DMS53 (cell line): ENCODE data around the gene PCSK6.

Experiments used
- DNase-seq: peaks from one replicate; lab custom pipeline; 2025; lab: John Stamatoyannopoulos, UW

PCSK6 gene

DNA sequence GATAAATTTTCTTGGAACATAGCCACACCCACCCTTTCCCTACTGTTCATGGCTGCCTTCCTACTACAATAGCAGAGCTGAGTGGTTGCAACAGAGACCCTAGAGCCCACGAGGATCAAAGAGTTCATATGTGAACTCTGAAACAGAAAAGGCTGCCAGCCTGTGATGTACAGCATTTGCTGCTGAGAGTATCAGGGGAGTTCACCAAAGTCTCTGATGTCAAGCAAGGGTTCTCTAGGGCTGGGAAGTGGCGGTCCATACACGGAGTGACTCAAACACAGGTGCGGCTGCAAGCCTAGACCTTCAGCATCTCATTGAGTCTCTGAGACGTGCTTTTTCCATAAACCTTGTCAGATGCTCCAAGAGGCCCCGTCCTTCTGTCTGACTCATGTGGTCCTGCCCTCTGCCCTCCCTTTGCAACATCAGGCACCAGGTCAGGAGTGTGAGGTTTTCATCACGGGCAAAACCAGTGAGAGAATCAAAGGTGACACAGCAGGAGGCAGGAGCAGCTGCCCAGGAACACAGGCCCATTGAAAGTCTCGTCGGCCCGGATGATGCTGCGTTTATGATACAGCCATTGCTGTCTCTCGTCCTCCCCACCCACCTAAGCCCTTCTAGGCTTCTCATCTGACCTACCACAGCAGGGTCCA is 42.9 kb downstream of the PCSK6 start:
- DNase-seq = no peak

DNA sequence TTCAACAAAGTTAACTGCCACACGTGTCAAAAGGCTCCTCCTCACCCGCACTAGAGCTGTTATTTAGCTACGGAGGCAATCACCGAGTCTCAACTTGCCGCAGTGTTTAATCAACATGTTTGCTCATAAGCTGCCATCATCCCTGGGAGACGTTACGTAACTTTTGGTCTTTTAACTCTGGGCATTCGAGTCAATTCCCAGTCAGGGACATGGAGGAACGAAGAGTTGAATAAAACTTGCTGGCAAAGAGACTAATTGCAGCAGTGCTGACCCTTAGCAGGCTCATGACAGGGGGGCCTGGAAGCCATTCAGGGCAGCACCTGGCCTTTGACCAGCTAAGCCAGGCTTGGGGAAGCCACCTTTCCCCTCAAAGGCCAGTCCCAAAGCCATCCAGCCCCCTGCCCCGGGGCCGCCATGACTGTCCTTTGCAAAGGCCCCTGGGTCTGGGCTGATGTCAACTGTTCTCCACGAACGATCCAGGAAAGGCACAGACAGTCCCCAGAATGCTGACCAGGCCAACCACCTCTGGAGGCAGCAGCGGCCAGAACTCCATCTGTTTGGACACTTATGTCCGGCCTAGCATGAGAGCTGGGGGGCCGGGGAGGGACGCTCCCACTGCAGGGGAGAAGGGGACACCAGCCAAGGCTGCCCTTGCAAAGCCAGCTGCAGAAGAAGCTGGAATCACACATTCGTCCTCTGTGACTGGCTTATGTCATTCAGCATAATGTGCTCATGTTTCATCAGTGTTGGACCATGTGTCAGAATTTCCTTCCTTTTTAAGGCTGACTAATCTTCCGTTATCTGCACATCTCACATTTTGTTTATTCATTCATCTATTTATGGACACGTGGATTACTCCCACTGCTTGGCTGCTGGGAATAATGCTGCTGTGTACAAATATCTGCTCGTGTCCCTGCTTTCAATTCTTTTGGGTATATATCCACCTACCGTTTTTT is 43.7 kb downstream of the PCSK6 start:
- DNase-seq = no peak

DNA sequence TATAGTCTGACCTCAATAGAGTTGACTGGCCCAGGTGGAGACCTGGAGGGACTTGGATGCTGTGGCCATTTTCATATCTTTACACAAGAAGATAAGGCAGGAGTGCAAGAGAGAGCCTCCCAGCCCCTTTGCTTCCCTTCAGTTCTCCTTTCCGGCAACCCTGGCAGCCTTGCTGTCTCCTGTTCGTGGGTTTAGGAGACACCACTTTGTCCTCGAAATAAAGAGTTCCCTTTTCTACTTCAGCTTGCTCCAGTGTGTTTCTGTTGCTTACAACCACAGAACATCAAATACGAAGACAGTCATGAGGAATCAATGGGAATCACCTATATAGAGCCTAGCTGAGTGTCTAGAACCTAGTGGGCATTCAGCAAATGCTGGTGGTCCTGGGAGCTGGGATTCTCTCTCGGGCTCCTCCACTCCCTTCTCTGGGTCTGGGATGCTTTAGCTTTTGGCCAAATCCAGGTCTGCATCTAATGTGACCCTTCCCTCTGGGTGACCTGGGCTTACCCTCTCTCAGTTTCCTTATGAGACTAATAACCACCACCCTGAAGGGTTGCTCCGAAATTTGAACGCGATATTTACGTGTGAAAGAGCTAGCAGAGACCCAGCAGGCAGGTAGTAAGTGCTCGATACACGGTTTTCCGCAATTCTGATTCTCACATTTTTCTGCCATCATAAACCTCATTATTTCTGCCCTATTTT is 44.5 kb downstream of the PCSK6 start:
- DNase-seq = no peak

DNA sequence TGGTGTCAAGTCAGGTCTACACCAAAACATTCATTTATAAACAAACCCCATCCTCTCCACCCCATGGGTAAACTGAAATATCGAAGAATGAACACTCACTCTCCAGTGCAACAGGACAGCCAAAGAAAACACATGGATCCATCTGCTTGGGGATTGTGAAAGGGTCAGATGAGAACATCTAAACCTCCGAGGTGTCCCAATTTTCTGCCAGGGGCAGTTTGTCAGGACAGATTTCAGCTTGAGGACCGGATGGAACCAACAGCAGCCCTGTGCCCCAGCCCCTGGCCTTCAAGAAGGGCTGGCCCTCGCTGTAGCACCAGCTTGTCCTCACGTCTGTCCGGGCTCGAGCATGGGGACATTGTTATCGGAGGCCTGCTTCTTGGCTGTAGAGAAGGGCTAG is 45.5 kb downstream of the PCSK6 start:
- no peak for DNase-seq

DNA sequence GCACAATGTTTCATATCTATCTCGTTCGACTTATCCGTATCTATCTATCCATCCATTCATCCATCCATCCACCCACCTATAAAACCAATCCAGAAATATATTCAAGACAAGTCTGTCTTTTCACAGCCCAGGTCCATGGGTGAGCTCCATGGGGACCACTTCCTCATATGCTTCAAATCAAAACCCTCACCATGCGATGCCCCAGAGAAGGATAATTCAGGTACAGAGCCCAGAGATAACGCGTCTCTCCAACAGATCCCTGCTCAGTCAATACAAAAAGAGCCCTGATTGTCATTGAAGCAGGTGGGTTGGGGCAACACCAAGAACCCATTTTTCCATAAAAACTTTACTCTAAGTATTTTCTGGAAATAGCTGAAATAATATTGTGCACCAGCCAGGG is 47.2 kb downstream of the PCSK6 start:
- DNase-seq = no peak

DNA sequence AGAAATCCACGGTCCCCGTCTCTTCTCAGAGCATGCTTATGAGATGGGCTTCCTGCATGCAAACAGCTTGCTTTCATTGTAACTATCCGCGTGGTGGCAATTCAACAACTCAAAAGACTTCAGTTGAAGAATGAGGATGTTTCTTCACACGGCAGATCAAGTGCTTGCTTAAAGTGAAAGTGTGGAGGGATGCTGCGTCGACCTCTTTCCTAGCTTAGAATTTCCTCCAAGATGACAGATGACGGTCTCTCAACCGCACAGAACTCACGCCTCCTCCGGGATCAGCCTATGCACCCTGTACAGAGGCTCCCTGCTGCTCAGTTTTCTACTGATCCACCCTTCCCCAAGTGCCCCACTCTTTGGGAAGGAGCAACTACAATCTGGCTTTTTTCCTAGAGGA is 47.8 kb downstream of the PCSK6 start:
- DNase-seq = no peak

DNA sequence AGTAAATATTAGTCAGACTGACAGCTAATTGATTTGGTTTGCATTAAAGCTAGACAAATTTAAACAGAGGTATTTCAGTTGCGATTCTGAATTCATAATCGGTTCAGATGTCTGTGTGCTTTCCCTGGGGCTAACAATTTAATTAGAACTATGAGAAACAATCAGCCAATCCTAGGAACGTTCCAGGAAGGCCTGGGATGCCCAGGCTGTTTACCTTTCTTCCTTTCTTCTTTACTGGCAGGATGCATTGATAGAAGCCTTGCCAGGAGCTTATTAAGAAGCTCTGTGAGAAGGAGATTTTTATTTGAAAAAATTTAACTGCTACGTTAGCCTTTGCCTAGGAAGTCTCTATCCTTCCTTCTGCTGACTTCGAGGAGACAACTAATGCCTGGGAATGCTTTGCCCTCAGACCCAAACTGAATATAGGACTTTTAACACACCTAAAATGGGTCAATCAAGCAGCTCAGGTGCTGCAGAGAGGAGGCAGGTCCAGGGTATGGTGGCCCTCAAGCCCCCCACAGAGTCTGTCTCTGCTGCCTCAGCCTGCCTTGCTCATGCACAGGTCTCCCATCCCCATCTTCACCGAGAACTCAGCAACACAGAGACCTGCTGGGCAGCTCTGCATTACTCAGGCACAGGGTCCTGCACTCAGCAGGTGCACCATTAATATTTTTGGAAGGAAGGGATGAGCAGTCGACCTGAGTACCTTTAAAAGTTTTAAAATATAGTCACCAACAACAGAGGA is 48.5 kb downstream of the PCSK6 start:
- no peak for DNase-seq

DNA sequence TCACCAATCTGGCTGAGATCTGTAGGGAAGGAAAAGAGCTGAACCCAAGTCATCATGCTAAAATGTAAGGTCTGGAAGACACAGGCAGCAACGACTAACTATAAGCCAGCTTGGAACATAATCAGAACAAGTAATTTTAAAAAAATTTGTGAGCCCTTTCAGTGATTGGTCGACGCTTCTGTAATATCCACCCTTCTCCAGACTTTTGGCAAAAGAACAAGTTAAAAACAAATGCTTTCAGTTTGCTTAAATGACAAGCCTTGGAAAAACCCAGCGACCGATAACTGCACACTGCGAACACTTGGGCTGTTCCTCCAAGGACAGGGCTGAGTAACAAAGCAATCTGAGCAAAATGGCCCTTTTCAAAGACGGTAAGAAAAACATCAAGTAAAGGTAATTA is 49.6 kb downstream of the PCSK6 start:
- DNase-seq = no peak

DNA sequence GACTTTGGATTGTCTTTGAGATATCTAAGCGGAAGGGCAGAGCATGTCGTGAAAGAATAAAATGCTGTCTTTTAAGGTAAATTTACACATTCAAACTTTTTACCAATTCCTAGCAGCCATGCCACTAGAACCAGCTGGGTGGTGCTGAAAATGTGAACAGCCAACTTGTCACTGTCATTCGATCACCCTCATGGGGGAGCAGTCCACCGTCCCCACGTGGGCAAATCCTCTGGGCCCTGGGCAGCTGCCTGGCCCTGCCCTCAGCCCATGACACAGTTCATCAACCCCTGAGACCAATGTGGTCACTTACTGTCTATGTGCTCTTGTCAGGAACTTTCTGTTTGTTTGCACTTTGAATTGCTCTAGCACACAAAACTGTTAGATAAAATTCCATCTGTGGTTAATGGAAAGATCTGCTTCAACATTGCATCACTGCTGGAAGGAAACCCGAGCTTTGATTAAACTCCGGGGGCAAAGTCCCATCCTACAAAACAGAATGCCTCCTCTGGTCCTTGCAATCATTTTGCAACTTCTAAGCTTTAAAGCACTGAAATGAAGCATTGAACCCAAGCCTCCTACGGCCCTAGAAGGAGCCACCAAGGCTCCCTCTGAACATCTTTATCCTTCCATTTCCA is 50.1 kb downstream of the PCSK6 start:
- DNase-seq = no peak

DNA sequence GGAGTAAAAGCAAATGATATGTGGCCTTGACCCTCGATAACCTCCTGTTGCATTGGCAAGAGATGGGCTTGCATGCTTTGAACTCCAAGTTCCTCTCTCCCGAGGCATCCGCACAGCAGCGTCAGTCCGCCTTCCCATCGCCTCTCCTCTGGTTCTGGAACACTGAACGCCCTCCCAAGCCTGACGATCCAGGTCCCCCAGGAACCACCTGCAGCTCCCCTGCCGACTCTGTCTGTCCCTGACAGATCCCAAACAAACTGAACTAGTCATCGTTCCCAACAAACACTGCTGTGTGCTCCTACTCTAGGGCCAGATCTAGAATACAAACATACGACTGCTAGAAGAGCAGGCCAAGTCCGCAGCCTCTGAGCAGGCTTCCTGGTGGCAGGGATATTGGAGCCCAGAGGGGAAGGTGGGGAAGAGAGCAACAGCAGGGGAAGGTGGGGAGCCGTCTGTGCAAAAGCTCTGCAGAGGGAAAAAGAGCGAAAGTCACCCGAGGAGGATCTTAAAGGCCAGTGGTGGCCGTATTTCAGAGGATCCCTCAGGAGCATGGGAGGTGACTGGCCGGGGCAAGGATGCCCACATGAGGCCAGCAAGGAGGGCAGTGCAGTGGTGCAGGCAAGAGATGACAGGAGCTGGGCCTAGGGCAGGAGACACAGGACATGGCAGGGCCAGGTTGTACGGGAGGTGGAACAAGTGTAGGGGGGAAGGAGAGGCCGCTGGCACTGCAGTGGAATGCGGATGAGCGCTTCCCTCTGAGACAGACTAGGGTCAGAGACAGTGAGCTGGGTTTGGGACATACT is 50.8 kb downstream of the PCSK6 start:
- DNase-seq = no peak

DNA sequence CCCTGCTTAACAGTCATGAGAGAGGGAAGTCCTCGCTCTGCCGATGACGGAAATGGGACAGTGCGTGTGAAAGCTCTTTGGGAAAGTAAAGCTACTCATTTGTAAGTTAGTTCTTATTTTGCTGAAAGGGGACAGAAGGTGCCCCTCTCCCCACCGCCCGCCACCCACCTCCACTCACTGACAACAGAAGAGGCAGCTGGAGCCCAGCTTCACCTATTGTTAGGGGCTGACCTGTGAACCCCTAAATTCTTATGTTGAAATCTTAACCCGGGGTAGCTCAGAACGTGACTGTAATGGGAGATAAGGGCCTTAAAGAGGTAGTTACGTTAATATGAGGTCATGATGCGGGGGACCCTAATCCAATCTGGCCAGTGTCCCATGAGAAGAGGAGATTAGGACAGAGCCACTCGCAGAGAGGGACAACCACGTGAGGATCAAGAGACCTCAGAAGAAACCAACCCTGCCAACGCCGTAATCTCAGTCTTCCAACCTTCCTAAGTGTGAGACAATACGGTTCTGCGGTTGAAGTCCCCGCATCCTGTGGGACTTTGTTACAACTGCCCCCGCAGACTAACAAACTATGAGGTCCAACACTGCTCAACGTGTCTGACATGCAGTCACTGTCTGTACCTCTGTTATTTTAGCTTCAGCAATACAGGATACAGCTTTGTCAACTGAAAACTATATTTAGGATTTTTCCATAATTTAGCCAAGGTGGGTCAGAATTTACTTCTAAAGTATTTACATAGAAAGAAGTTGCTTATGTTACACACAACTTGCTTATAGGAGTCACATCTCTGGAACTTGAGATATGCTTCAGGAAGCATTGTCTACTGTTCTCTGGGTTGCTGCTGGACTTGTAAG is 51.7 kb downstream of the PCSK6 start:
- DNase-seq = no peak

DNA sequence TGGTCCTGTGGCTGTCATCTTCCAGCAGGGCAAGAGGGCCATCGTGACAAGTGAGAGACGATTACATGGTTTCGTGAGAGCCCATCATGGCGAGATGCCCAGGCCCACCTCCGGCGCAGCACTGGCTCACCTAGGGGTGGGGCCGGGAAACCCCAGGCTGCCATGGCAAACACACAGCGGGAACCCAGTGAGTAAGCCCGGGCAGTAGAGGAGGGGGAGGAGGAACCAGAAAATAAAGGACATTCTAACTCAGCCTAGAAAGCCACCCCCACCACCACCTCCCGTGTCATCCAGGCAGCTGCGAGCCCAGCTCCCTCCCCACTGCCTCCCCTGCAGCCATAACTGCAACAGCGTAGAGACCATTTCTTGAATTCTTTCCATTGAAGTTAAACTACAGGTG is 52.3 kb downstream of the PCSK6 start:
- no peak for DNase-seq

DNA sequence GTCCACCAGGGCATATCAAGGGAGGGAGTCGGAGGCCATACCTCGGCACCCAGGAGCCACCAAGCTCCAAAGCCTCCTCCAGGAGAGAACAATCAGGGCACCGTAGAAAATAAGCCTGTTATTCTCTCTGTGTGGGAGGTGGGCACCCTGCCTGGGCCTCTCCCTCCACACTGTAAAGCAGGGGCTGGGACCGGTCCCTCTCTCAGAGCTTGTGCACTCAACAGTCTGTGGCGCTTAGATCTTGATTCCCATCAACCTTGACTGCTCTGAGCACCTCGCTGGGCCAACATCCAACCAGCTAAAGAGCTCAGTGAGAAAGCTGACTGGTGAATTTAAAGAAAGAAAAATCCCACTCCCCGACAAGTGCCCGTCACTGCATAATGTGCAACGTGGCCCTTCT is 53.0 kb downstream of the PCSK6 start:
- no peak for DNase-seq

DNA sequence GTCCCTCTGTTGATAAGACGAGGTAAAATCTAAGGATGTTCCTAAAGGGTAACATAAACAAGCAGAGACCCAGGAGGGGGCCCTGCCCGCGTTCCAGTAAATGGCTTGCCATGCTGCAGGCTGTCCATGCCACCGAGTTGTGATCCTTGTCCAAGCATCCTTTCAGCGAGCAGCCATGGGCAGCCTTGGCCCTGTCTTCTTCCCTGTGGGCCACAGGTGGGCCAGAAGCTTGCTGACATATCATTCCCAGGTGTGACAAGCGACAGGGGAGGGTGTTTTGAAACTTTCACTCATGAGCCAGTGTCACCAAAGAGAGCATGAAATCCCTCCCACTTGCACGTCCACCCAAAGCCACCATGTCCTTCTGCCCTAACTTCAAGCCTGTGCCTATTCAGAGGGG is 53.7 kb downstream of the PCSK6 start:
- no peak for DNase-seq

DNA sequence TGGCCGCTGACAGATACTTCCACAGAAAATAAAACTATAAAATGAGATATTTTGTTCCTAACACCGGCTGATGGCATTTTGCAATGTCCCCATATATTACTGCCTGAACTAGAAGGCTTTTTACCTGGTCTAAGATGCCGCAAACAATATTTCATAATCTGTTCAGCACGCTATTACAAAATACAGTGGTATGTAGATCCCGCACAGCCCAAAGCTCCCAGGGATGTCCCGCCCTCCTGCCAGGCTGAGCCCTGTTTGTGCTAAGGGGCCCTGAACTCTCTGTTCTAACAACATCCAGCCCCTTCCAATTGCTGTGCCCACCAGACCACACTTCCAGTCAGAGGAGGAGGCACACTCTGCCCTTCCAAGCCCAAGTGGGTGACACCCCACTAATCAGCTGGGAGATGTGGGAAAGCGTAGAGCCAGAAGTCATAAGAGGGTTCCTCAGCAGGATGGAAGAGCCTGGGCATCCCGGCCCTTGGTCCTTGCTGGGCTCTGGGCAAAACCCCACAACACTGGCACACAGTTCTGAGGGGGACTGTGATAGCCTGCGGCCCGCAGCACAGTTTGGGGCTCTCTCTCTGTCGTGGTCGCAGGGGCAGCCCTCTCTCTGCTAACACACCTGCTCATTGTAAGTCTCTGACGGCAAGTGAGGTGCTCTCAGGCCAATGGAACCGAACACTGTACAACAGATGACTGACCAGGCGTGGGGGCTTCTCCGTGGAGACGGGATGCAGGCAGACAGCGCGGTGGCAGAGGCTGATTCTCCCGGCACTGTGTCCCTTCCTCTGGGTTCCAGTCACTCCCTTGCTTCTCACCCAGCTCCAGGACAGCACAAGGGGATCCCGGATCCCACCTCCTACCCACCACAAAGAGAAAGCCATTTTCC is 55.2 kb downstream of the PCSK6 start:
- DNase-seq = no peak

DNA sequence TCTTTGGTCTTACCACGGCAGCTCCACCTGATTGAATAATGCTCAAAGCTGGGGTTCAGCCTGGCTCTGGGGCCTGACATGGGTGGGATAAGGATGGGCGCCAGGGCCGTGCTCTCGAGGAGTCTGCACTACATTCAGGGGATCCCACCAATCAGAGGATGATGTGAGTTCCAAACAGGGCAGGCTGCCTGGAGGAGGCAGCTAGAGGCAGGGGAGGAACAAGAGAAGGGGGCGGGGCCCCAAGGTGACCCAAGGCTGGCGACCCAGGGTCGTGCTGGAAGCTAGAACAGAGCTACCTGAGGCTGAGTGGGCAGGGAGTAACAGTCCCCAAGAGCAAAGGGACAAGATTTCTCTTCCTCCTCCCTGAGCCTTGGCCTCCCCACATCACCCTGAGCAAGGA is 56.1 kb downstream of the PCSK6 start:
- no peak for DNase-seq

DNA sequence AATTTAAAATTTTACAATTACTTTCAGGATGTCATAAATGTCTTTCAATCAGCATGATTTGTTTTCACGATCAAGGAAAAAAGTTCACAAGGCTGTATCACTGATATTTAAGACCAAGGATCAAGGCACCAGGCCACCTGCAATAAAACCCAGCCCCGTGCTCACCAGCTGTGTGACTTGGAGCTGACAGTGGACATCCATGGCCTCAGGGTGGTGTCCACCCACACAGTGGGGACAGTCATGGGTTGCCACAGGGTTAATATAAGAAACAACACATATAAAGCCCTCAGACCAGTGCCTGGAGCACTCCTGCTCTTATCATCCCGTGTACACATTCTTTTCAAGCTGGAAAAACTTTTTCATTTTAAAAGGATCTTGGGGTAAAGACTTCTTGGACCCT is 56.5 kb downstream of the PCSK6 start:
- DNase-seq = no peak

DNA sequence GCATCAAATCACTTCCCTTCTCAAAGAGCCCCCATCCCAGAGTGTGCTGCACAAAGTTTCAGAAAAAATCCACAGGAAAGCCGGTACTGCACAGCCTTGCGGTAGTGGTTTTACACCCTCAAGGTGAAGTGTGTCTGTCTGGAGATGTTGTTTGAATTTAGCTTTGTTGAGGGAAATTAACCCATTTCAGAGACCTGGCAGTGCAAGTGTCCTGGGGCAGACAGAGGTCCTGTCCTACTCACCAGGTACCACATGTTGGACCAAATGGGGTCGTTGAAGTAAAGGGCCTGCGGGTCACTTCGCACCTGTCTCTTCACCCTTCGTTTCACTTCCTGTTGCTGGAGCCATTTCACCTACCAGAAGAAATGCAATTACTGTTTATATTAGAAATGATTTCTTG is 57.8 kb downstream of the PCSK6 start:
- no peak for DNase-seq

DNA sequence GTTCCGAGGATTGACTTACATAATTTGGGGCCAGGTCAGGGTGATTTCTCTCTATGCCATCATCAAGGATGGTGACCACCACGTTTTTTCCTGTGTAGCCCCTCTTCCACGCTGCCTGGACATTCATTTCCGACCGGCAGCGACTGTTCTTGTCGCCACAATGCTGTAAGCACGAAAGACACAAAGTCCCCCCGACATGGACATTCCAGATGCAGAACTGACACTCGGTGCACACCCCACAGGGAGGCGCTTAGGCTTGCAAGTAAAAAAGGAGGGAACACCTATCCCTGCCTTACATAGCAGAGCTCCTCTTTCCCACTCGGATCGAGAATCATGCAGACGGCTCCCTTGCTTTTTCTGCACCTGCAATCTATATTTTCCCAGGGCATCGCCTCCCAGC is 58.2 kb downstream of the PCSK6 start:
- no peak for DNase-seq
